Ovary (tissue), 3 donors: ENCODE measurements around the gene EDN3.
"Not testable (repeated sequence)": the region's sequence is repeated elsewhere in the genome, so short reads cannot be mapped to it uniquely, and the experiment has no call there.

Experiments
- EP300 ChIP-seq: sonication (generic); formaldehyde crosslinking; IDR thresholded peaks from one replicate; pipeline ENCODE4 v1.6.1; 2017; ENCODE audit warnings: antibody characterized with exemption
- POLR2A ChIP-seq: fragments of 450-650 bp; IDR thresholded peaks from one replicate; pipeline ENCODE4 v1.6.1; 2017; ENCODE audit warnings: antibody characterized with exemption, mild to moderate bottlenecking, moderate library complexity
- TF ChIP-seq, protein P1 (sequence below), 3 donors: fragments of 450-650 bp in 2 of 3; fragments of 200-600 bp in 1 of 3; IDR thresholded peaks; one replicate each; pipeline versions ENCODE4 v1.5.1 to v1.8.0; 2016 to 2022; ENCODE audit warnings: antibody characterized with exemption in 3 of 3, mild to moderate bottlenecking in 1 of 3
- donor health status: DM: no; HTN: no; CAD: no.

DNA sequence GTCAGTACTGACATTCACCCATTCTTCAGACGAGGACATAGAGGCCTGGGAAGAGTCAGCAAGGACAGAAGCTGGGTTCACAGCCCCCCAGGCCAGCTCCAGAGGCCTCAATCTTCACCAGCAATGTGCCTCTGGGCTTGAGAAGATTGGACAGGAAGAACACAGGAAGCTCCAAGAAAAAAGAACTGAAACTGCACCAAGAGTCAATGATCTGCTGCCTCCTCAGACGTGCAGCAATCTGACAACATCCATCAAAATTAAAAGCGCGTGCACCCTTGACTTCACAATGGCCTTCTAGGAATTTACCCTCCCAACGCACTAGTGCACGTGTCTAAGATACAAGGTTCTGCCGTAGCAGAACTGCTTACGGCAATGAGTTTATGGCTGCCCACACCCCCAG is 38.0 kb downstream of the EDN3 start:
- TF ChIP-seq, protein P1, sequence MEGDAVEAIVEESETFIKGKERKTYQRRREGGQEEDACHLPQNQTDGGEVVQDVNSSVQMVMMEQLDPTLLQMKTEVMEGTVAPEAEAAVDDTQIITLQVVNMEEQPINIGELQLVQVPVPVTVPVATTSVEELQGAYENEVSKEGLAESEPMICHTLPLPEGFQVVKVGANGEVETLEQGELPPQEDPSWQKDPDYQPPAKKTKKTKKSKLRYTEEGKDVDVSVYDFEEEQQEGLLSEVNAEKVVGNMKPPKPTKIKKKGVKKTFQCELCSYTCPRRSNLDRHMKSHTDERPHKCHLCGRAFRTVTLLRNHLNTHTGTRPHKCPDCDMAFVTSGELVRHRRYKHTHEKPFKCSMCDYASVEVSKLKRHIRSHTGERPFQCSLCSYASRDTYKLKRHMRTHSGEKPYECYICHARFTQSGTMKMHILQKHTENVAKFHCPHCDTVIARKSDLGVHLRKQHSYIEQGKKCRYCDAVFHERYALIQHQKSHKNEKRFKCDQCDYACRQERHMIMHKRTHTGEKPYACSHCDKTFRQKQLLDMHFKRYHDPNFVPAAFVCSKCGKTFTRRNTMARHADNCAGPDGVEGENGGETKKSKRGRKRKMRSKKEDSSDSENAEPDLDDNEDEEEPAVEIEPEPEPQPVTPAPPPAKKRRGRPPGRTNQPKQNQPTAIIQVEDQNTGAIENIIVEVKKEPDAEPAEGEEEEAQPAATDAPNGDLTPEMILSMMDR (IDR thresholded peaks at IDR 0.05) = not testable (repeated sequence)
- not testable (repeated sequence) for TF ChIP-seq POLR2A, EP300
